Omental fat pad (tissue), 4 donors: ENCODE data around the gene AKR1E2. TPM values are rescaled to one million over a fixed set of nuclear protein-coding genes. Genes with fewer than 3 reads are reported as not detected.
"Not testable (repeated sequence)": the region's sequence is repeated elsewhere in the genome, so short reads cannot be mapped to it uniquely, and the experiment has no call there.

Source experiments
- ATAC-seq: fragments of 150-250 bp; one replicate; pipeline ENCODE4 v1.9.1; 2016; ENCODE audit warnings: mild to moderate bottlenecking, moderate library complexity; ENCODE audit not compliant: low FRiP score
- DNase-seq: peaks from one replicate; pipeline ENCODE4 v3.0.0-alpha.2; 2019; ENCODE audit warnings: low spot score
- total RNA-seq, 4 donors: library from RNA; depleted of rRNA; stranded (reverse); fragments of >200 nt; gene quantifications; one replicate each; pipeline ENCODE4 v1.1.0, GENCODE V29; 2016
- TF ChIP-seq, protein P1 (sequence below), 3 donors: fragments of 450-650 bp; IDR thresholded peaks; one replicate each; pipeline ENCODE4 v1.5.1; 2016 to 2017; ENCODE audit warnings: antibody characterized with exemption in 3 of 3, mild to moderate bottlenecking in 3 of 3, moderate library complexity in 2 of 3

The AKR1E2 gene
- total RNA-seq, 4 donors from 2014 or later, result 7.2 to 26.8 (median 8.9) TPM

DNA sequence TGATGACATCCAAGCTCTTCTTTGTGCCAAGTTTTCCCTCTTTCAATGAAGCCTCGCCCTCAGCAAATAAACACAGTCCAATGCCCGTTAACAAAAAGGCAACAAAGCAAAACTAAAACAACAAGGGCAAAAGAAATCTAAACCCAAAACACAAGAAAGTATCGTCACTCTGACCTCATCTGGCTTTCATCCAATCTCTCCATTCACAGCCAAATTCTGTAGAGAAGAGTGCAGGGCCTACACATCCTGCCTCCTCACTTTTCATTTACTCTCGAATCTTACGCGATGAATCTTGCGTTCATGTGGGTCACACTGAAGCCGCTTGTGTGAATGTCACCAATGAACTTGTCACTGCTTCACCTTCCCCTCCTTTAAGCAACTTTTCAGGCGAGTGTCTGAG, 15.9 kb upstream of the AKR1E2 start:
- TF ChIP-seq, protein P1, sequence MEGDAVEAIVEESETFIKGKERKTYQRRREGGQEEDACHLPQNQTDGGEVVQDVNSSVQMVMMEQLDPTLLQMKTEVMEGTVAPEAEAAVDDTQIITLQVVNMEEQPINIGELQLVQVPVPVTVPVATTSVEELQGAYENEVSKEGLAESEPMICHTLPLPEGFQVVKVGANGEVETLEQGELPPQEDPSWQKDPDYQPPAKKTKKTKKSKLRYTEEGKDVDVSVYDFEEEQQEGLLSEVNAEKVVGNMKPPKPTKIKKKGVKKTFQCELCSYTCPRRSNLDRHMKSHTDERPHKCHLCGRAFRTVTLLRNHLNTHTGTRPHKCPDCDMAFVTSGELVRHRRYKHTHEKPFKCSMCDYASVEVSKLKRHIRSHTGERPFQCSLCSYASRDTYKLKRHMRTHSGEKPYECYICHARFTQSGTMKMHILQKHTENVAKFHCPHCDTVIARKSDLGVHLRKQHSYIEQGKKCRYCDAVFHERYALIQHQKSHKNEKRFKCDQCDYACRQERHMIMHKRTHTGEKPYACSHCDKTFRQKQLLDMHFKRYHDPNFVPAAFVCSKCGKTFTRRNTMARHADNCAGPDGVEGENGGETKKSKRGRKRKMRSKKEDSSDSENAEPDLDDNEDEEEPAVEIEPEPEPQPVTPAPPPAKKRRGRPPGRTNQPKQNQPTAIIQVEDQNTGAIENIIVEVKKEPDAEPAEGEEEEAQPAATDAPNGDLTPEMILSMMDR (IDR thresholded peaks at IDR 0.05), result no peak
- ATAC-seq (no peak), DNase-seq (no peak)

DNA sequence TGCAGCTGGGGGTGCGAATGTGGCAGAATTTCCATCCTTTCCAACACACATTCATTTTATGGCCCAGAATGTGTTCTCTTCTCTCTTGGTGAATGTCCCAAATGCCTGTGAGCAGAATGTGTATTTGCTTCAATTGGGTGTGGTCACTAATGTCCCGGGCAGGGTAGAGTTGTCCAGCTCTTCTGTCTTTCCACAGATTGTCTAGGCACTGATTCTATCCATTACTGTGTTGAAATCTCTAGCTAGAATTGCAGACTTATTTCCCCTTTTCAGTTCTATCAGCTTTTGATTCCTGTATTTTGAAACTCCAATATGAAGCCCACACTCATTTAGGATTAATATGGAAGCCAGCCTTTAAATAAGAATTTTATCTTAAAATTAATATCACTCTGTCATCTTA, 14.0 kb upstream of the AKR1E2 start:
- ATAC-seq (no peak), DNase-seq (no peak)
- TF ChIP-seq, protein P1 (IDR thresholded peaks at IDR 0.05), result no peak

DNA sequence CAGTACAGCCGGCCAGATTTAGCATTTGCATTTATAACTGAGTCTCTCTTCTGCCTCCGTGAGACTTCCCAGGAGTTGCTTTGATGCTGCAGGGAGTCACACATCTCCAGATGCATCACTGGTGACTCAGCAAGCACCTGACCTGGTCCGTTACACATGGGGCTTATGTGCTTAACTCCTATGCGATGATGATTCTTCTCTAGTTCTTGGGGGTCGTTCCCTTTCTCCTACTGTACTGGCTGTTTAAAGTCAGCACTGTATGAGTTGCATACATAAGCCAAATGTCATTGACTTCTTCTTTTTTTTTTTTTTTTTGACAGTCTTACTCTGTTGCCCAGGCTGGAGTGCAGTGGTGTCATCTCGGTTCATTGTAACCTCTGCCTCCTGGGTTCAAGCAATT, 13.0 kb upstream of the AKR1E2 start:
- peak; percentile 46 for ATAC-seq
- DNase-seq, result no peak
- TF ChIP-seq, protein P1 (IDR thresholded peaks at IDR 0.05), result no peak

DNA sequence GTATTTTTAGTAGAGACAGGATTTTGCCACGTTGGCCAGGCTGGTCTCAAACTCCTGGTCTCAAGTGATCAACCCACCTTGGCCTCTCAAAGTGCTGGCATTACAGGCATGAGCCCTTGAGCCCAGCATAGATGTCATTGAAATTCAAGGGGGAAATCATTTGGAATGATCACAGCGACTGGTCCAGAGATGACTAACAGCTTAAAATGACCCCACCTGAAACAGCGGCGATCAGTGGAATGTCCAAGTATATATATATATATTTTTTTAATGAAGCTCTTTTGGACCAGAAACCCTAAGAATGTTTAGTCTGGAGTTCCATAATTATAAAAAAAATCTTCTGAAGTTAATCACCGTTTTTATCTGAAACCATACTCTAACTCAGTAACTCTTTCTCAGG, 12.5 kb upstream of the AKR1E2 start:
- DNase-seq (no peak), ATAC-seq (no peak)
- TF ChIP-seq, protein P1 (IDR thresholded peaks at IDR 0.05), result no peak

DNA sequence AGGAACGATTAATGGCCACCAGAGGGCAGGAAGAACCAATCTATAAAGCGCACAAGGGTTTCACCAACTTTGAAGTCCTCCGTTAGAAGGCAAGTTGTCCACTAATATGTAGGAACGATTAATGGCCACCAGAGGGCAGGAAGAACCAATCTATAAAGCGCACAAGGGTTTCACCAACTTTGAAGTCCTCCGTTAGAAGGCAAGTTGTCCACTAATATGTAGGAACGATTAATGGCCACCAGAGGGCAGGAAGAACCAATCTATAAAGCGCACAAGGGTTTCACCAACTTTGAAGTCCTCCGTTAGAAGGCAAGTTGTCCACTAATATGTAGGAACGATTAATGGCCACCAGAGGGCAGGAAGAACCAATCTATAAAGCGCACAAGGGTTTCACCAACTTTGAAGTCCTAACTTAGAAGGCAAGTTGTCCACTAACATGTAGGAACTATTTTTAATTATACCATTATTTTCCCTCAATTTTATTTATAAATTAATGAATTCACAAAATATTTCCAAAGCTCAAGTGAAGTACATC, 10.3 kb upstream of the AKR1E2 start:
- not testable (repeated sequence) for ATAC-seq, DNase-seq

DNA sequence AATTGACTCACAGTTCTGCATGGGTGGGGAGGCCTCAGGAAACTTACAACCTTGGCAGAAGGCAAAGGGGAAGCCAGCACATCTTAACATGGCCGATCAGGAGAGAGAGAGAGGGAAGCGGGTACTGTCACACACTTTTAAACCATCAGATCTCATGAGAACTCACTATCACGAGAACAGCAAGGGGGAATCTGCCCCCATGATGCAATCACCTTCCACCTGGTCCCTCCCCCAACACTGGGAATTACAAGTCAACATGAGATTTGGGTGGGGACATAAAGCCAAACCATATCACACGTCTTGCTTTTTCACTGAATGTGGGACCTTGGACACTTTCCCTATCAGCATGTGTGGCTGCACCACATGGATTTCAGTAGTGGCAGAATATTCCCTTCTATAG, 9.0 kb upstream of the AKR1E2 start:
- TF ChIP-seq, protein P1 (IDR thresholded peaks at IDR 0.05), result no peak
- DNase-seq (no peak), ATAC-seq (no peak)

DNA sequence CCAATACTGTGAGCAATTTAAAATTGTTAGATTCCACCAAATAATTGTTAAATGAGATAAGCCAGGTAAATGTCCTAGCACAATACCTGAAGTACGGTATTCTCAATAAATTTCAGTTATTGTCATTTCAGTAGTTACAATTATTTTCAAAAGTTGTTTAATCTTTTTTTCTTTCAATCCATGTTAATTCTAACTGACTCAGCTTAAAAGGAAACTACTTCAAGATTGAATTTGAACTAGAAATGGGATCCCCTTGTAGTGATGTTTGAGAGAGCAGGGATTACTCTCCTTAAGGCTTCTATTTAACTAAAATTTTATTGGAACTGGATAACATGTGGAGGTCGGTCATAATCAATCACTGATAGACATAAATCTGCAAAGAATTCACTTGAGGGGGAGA, 6.9 kb upstream of the AKR1E2 start:
- DNase-seq (no peak), ATAC-seq (no peak)
- TF ChIP-seq, protein P1 (IDR thresholded peaks at IDR 0.05), result no peak

DNA sequence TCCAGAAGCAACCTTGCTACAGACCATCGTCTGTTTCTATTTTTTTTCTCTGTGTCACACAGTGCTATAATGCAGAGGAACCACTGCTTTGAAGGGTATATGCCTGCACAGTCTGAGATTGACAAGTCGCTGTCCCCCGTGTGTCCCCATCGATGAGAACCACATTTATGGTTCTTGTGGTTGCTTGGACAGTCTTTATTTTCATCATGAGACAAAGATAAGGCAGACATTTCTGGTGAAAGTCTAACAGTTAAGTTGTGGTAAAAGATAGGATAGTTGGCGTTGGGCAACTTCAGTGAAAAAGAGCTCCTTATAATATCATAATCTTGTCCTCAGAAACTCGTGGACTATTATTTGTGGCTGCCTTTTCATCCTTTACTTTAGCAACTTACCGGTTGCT, 6.3 kb upstream of the AKR1E2 start:
- DNase-seq (no peak), ATAC-seq (no peak)
- TF ChIP-seq, protein P1 (IDR thresholded peaks at IDR 0.05), result no peak
